AG04449 (cell line): ENCODE measurements around the gene FBXO34.

Experiments used
- CTCF ChIA-PET: fragments of 350-600 bp; formaldehyde crosslinking; extraction: SDS; loops from one replicate; lab custom pipeline; 2021; ENCODE audit warnings: antibody characterized with exemption; lab: Yijun Ruan, JAX
- POLR2A ChIA-PET: fragments of 400-600, 350-600 bp; formaldehyde crosslinking; extraction: SDS; loops from one replicate; lab custom pipeline; 2020; ENCODE audit warnings: antibody characterized with exemption, inconsistent platforms; lab: Yijun Ruan, JAX
- DNase-seq: peaks from one replicate; pipeline ENCODE4 v3.0.0-alpha.2; 2010; ENCODE audit warnings: low read depth, low spot score
- H3K4me3 ChIP-seq: 2 replicates; pipeline ENCODE4 v1.5.1; 2011; ENCODE audit warnings: low read depth, mild to moderate bottlenecking, control low read depth, low read length
- TF ChIP-seq, protein P1 (sequence below): IDR thresholded peaks from one replicate; pipeline ENCODE4 v1.5.1; 2011; ENCODE audit warnings: mild to moderate bottlenecking, moderate library complexity, low read length, control low read depth, inconsistent platforms; ENCODE audit not compliant: insufficient read depth; ENCODE audit errors: missing control alignments

Gene FBXO34

DNA sequence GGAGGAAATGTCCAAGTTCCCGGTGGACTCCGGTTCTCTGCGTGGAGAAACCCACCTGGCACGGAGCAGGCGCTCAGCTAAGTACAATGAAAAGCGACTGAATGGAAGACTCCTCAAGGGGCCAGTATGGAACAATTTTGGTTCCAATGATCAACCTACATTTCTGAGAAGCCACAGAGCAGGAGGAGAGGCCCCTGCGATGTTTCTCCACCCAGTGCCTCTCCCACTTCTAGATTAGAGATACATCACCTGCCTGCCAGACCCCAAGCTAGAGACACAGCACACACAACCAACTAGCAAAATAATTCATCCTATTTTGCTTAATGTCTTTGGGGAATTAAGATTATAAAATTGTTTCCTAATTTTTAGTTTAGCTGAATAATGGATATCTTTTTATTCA is 101.6 kb downstream of the FBXO34 start:
- ChIA-PET CTCF (interaction anchor here (1.0 to 1.8 kb wide), 3 partner anchors 10 to 18 kb away, joined by 4 to 6 read pairs (median 4); no protein-coding TSS in a partner anchor), POLR2A (no interaction called here)
- H3K4me3 ChIP-seq: no peak overlapping the region
- TF ChIP-seq, protein P1, sequence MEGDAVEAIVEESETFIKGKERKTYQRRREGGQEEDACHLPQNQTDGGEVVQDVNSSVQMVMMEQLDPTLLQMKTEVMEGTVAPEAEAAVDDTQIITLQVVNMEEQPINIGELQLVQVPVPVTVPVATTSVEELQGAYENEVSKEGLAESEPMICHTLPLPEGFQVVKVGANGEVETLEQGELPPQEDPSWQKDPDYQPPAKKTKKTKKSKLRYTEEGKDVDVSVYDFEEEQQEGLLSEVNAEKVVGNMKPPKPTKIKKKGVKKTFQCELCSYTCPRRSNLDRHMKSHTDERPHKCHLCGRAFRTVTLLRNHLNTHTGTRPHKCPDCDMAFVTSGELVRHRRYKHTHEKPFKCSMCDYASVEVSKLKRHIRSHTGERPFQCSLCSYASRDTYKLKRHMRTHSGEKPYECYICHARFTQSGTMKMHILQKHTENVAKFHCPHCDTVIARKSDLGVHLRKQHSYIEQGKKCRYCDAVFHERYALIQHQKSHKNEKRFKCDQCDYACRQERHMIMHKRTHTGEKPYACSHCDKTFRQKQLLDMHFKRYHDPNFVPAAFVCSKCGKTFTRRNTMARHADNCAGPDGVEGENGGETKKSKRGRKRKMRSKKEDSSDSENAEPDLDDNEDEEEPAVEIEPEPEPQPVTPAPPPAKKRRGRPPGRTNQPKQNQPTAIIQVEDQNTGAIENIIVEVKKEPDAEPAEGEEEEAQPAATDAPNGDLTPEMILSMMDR: no peak
- no peak for DNase-seq

- no peak overlapping the region for H3K4me3 ChIP-seq
- DNase-seq: no peak
- TF ChIP-seq, protein P1: no peak
- CTCF ChIA-PET: interaction anchor here (1.0 to 2.5 kb wide), 3 partner anchors 19 to 103 kb away, joined by 4 to 11 read pairs (median 10); no protein-coding TSS in a partner anchor
- POLR2A ChIA-PET: no interaction called here
Observed at GRCh38 chr14:55373784-55374705, 102.8 kb downstream of the FBXO34 start.

- TF ChIP-seq, protein P1: no peak
- H3K4me3 ChIP-seq: no peak overlapping the region
- ChIA-PET POLR2A (no interaction called here), CTCF (interaction anchor here (2.2 to 2.5 kb wide), 2 partner anchors 20 to 104 kb away, joined by 10 to 11 read pairs; no protein-coding TSS in a partner anchor)
- DNase-seq: no peak
Observed at GRCh38 chr14:55374771-55375170, 103.5 kb downstream of the FBXO34 start.

DNA sequence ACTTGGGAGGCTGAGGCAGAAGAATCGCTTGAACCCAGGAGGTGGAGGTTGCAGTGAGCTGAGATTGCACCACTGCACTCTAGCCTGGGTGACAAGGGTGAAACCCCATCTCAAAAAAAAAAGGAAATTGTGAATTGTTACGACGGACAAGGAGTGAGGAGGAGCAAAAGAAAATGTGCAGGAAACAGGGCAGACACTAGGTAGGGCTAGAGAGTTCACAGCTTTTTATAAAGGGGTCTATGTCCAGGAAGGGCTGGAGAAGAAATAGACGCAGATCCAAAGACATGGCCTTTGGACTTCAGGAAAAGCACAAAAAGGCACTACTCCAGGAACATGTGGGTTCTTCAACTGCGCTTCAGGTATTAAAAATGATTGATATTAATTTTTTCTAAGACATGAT is 106.0 kb downstream of the FBXO34 start:
- ChIA-PET POLR2A (no interaction called here), CTCF (no interaction called here)
- TF ChIP-seq, protein P1: no peak
- no peak for DNase-seq
- no peak overlapping the region for H3K4me3 ChIP-seq

DNA sequence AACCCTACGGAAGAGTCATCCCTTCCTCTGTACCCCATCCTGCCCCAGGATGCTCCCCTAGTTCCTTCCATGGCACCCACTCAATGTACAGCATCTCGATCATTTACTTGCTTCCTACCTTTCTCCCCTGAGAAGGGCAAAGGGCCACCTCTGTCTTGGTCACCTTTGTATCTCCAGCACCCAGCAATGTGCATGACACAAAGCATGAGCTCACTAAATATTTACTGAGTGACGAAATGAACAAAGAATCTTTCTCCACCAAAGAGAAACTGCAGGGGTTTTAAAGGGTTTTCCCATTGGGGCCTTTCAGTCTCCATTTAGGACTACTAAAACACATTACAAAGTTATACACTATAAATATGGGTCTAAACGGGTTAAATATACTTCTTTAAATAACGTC is 109.8 kb downstream of the FBXO34 start:
- ChIA-PET POLR2A (no interaction called here), CTCF (interaction anchor here (1.2 to 1.3 kb wide), 3 partner anchors 10 to 65 kb away, joined by 4 to 6 read pairs (median 4); no protein-coding TSS in a partner anchor)
- H3K4me3 ChIP-seq: no peak overlapping the region
- TF ChIP-seq, protein P1: no peak
- DNase-seq: no peak

GRCh38 chr14:55381561-55381960 is 110.3 kb downstream of the FBXO34 start:
- POLR2A ChIA-PET: no interaction called here
- TF ChIP-seq, protein P1: no peak
- no peak for DNase-seq
- CTCF ChIA-PET: interaction anchor here (1.2 to 2.5 kb wide), 5 partner anchors 9 to 65 kb away, joined by 3 to 6 read pairs (median 4); no protein-coding TSS in a partner anchor
- H3K4me3 ChIP-seq: no peak overlapping the region
